Pancreas (tissue), 10 donors: ENCODE measurements around the gene MYOZ3. TPM values are rescaled to one million over a fixed set of nuclear protein-coding genes. Genes with fewer than 3 reads are reported as not detected.

Experiments used
- ATAC-seq, 4 donors: fragments of 200-7000 bp; cut with Tn5 transposase; one replicate each; pipeline versions ENCODE4 v1.8.0 to v1.9.1; 2020; ENCODE audit warnings: mild to moderate bottlenecking in 4 of 4, moderate library complexity in 4 of 4
- DNase-seq, 6 donors: peaks; one replicate each; pipeline ENCODE4 v3.0.0-alpha.2; 2020
- FAIRE-seq: peaks from 2 replicates; lab custom pipeline; 2012; peaks lifted over from hg19 to GRCh38; lab: Jason Lieb, UNC
- H3K27ac ChIP-seq, 4 donors: fragments of 200-600 bp; sonication (generic); 1 replicate in 3 of 4; 2 replicates in 1 of 4; pipeline versions ENCODE4 v1.5.0 to v1.8.0; 2020
- H3K27me3 ChIP-seq, 4 donors: fragments of 200-600 bp; one replicate each; pipeline ENCODE4 v1.8.0; 2021
- H3K36me3 ChIP-seq, 3 donors: fragments of 200-600 bp; sonication (generic) in 1 of 3; one replicate each; pipeline versions ENCODE4 v1.5.0 to v1.8.0; 2020 to 2021
- H3K4me1 ChIP-seq, 3 donors: fragments of 200-600 bp; one replicate each; pipeline ENCODE4 v1.8.0; 2021
- H3K4me3 ChIP-seq, 4 donors: fragments of 200-600 bp; sonication (generic) in 2 of 4; one replicate each; pipeline versions ENCODE4 v1.5.0 to v1.8.0; 2020 to 2021
- H3K9me3 ChIP-seq, 4 donors: fragments of 200-600 bp; one replicate each; pipeline ENCODE4 v1.8.0; 2021
- CTCF ChIP-seq, 4 donors: fragments of 200-600 bp; sonication (generic) in 3 of 4; IDR thresholded peaks; one replicate each; pipeline versions ENCODE4 v1.5.0 to v1.8.0; 2021; ENCODE audit warnings: antibody characterized with exemption in 4 of 4
- WGBS, 2 donors: extraction: QIAGEN DNeasy Blood & Tissue Kit; methylation state at CpG; one replicate each; pipeline ENCODE4 v1.1.7; 2013; 5-methylcytosine and 5-hydroxymethylcytosine counted together
- intact Hi-C, 3 donors: fragments of 100-400 bp; cut with DNase I; formaldehyde crosslinking; loops; one replicate each; pipeline versions ENCODE4 v1.11.1 to v1.14.2; 2022
- polyA plus RNA-seq, 2 donors: library from polyadenylated mRNA; stranded (reverse); fragments of 200-250 nt; gene quantifications; one replicate each; pipeline ENCODE4 v1.2.3, GENCODE V29; 2013
- total RNA-seq, 6 donors: library from RNA; stranded (reverse); fragmentation: NEBNext Ultra II Directional in 4 of 6; extraction: Animal tissue kit (Norgen Biotek cat#: 25700) in 4 of 6; gene quantifications; one replicate each; pipeline versions ENCODE4 v1.2.1 to v1.2.4, GENCODE V29; 2021 to 2023
- donor health status: healthy with polysubstance abuse.
- donor health status: DM: no; HTN: no; CAD: no; lungs with moderate emphysema.
- donor health status: DM: no; HTN: no; CAD: no.
- donor health status: control.
- donor health status: control.
- donor health status: Bipolar disorder and iron deficiency.
- donor health status: DM: yes; HTN: yes; CAD: no.
- donor health status: DM: no; HTN: no; CAD: no.
- donor health status: DM: no; HTN: no; CAD: no.
- donor health status: DM: yes; HTN: yes; CAD: no.

Gene MYOZ3
- total and polyA plus RNA-seq, 8 donors = 0.05 to 0.50 (median 0.28) TPM; not detected in 1

DNA sequence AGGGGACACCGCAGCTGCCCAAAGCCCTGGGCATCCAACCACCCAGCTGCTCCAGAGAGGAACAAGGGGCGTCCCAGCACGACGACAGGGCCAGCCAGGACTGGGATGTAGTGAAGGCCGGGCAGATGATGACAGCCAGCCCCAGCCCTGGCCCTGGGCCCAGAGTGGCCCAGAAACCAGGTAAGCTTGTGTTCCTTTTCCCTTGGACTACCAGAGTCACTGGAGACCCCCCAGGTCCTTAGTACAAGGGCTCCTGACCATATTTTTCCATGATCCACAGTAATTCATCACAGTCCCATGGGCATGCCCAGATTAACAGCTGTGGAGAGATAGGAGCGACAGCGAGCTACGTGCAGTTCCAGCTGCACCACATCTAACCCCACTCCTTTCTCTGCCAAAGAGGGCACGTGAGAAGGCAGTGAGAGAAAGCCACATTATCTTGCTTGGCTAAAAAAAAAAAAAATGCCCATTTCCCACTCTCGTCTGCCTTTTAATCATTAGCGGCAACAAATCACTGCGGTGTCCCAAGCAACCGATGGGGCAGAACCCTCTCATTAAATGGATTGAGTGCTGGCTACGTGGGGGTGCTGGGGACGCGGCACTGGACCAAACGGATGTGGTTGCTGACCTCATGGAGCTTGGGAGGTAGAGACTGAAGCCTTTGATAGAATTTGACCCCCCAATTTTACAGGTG, 42.3 kb upstream of the MYOZ3 start:
- peaks cover 39 to 51% (median 50%) of the 10 kb centered on the region in 3 donors for H3K4me1 ChIP-seq
- ATAC-seq = peak; percentile 9 to 44 (median 24)
- intact Hi-C loops = no loop called here

DNA sequence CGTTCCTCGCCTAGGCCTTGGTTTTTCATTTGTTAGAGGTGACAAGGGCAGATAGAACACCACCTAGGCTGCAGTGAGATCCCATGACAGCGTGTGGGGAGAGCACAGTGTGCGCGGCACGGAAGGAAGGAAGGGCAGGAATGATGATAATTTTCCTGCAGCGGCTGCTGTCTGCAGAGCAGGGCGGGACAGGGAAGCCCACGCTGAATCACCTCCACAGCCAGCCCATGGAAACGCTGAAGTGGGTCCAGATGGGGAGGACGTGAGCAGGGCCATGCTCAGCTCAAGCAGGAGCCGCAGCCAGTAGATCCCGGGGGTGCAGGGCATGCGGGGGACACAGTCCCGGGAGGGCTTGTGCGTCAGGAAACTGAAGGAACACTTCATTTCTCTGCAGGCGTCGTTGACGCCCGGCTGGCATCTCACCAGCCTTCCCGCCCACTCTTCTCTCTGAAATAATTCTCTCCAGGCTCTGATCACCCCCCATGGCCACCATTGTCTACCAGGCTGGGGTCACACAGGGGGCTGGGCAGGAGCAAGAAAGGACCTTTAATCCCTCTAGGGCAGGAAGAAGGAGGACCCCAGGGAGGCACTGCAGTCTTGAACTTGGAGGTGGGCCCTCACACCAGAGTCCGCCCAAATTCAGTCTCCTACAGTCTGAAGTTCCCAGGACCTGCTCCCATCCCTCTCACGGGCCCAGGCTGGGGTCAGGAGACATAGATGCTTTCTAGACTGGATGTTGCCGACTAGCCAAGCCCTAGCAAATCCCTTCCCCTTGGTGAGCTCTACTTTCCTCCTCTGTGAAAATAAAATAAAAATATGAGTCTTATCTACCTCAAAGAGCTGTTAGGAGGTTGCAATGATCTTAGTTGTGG, 41.5 kb upstream of the MYOZ3 start:
- H3K27me3 ChIP-seq = no peaks in the 10 kb centered on the region
- TF ChIP-seq CTCF (IDR thresholded peaks at IDR 0.05) = no peak
- FAIRE-seq = no peak
- no peaks in the 10 kb centered on the region for H3K9me3 ChIP-seq
- intact Hi-C loops = no loop called here
- WGBS, 2 donors = 66 to 79% methylated on average over 24 of the region's 24 CpGs
- DNase-seq = peak in 1 of 6 donors; percentile 42
- peak overlapping the region; percentile 66 to 91 (median 82) for H3K27ac ChIP-seq
- peaks cover 31 to 44% (median 42%) of the 10 kb centered on the region in 3 donors for H3K4me1 ChIP-seq
- no peaks in the 10 kb centered on the region for H3K36me3 ChIP-seq
- no peak overlapping the region for H3K4me3 ChIP-seq
- peak in 2 of 4 donors; percentile 21 to 22 for ATAC-seq

More for the DNA sequence above, 42.3 kb upstream of the MYOZ3 start:
- 26 to 28% methylated on average over 17 of the region's 17 CpGs for WGBS, 2 donors
- FAIRE-seq (no peak), DNase-seq (peak in 3 of 6 donors; percentile 60 to 65 (median 63))
- H3K9me3 ChIP-seq = no peaks in the 10 kb centered on the region
- peak overlapping the region; percentile 66 to 91 (median 82) for H3K27ac ChIP-seq
- no peak for TF ChIP-seq CTCF (IDR thresholded peaks at IDR 0.05)
- no peaks in the 10 kb centered on the region for H3K27me3 ChIP-seq
- H3K4me3 ChIP-seq = no peak overlapping the region
- no peaks in the 10 kb centered on the region for H3K36me3 ChIP-seq

- ATAC-seq (no peak), DNase-seq (peak in 1 of 6 donors; percentile 3), FAIRE-seq (no peak)
- intact Hi-C loops = no loop called here
- TF ChIP-seq CTCF (IDR thresholded peaks at IDR 0.05) = no peak
- peak overlapping the region in 1 of 4 donors; percentile 8 for H3K27ac ChIP-seq
- H3K36me3 ChIP-seq = no peaks in the 10 kb centered on the region
- H3K4me3 ChIP-seq = no peak overlapping the region
- no peaks in the 10 kb centered on the region for H3K27me3 ChIP-seq
- WGBS, 2 donors = 80 to 83% methylated on average over 5 of the region's 5 CpGs
- no peaks in the 10 kb centered on the region for H3K9me3 ChIP-seq
- peaks cover 15 to 28% (median 24%) of the 10 kb centered on the region in 3 donors for H3K4me1 ChIP-seq
Observed at GRCh38 chr5:150621301-150621700, 39.8 kb upstream of the MYOZ3 start.

GRCh38 chr5:150622157-150622556, 38.9 kb upstream of the MYOZ3 start:
- peak overlapping the region in 1 of 4 donors; percentile 22 for H3K27ac ChIP-seq
- FAIRE-seq = no peak

More at GRCh38 chr5:150622157-150622556, 38.9 kb upstream of the MYOZ3 start:
- H3K36me3 ChIP-seq = no peaks in the 10 kb centered on the region
- no peaks in the 10 kb centered on the region for H3K9me3 ChIP-seq
- intact Hi-C loops = no loop called here
- no peak for ATAC-seq
- no peak for TF ChIP-seq CTCF (IDR thresholded peaks at IDR 0.05)
- 74% methylated on average over 2 of the region's 2 CpGs for WGBS, 2 donors
- no peak overlapping the region for H3K4me3 ChIP-seq
- H3K4me1 ChIP-seq = peaks cover 9 to 24% (median 20%) of the 10 kb centered on the region in 3 donors
- no peaks in the 10 kb centered on the region for H3K27me3 ChIP-seq
- DNase-seq = no peak
